HCT116 (cell line): ENCODE measurements around the gene TNFRSF14. TPM values are rescaled to one million over a fixed set of nuclear protein-coding genes. Genes with fewer than 3 reads are reported as not detected.

ENCODE experiments used
- ATAC-seq: fragments of 200-7000 bp; cut with Tn5 transposase; 2 replicates; pipeline ENCODE4 v1.9.1; 2020; ENCODE audit warnings: mild to moderate bottlenecking, moderate library complexity
- BruUV-seq: library from RNA; stranded (reverse); fragments of 400-500 nt; replicated peaks from 2 replicates; lab custom pipeline; 2021; lab: Mats Ljungman, UMichigan
- CTCF ChIA-PET: fragments of 300-600 bp; sonication (Branson Sonifier 250); formaldehyde crosslinking; loops from one replicate; lab custom pipeline; 2021; ENCODE audit warnings: antibody characterized with exemption; lab: Charles Lee
- POLR2A ChIA-PET: fragments of 300-600, 350-600 bp; sonication (Branson Sonifier 250); formaldehyde crosslinking; loops from one replicate; lab custom pipeline; 2021; ENCODE audit warnings: antibody characterized with exemption; lab: Charles Lee
- RAD21 ChIA-PET, 2 experiments: fragments of 300-600 bp; sonication (Branson Sonifier 250); formaldehyde crosslinking; loops; one replicate each; lab custom pipeline; 2023; ENCODE audit warnings: low total read pairs in 2 of 2; ENCODE audit not compliant: uncharacterized antibody in 2 of 2, unreplicated experiment in 2 of 2, low non-redundant PET in 1 of 2; lab: Charles Lee
- DNase-seq: peaks from one replicate; pipeline ENCODE4 v3.0.0-alpha.2; 2010; ENCODE audit warnings: low read depth, low spot score
- H2AFZ ChIP-seq: fragments of 200-600 bp; shearing (Covaris generic), sonication (generic); 2 replicates; pipeline ENCODE4 v1.6.1; 2017; ENCODE audit warnings: low read depth, mixed run types, mixed read lengths, antibody characterized with exemption, low read length; ENCODE audit not compliant: poor library complexity, severe bottlenecking
- H3K27ac ChIP-seq: 2 replicates; pipeline ENCODE4 v1.5.1; 2012; ENCODE audit warnings: low read depth, low read length
- H3K27me3 ChIP-seq: fragments of 200-600 bp; sonication (generic); 2 replicates; pipeline ENCODE4 v1.6.1; 2016; ENCODE audit warnings: mixed run types, low read length, mixed read lengths; ENCODE audit not compliant: insufficient read depth
- H3K36me3 ChIP-seq, 2 experiments: fragments of 200-500 bp in 1 of 2; fragments of 200-600 bp in 1 of 2; sonication (Bioruptor generic) in 1 of 2; sonication (generic) in 1 of 2; 2 replicates each; pipeline versions ENCODE4 v1.5.1 to v1.6.1; 2014 to 2016; ENCODE audit warnings: low read length in 2 of 2, inconsistent platforms in 1 of 2, mixed read lengths in 1 of 2, mixed run types in 1 of 2; ENCODE audit not compliant: insufficient read depth in 2 of 2, control insufficient read depth in 1 of 2
- H3K4me1 ChIP-seq, 2 experiments: fragments of 200-600 bp in 1 of 2; sonication (generic) in 1 of 2; 2 replicates each; pipeline versions ENCODE4 v1.5.1 to v1.6.1; 2012 to 2017; ENCODE audit warnings: low read length in 2 of 2, inconsistent platforms in 1 of 2, mild to moderate bottlenecking in 1 of 2, mixed read lengths in 1 of 2, mixed run types in 1 of 2, moderate library complexity in 1 of 2; ENCODE audit not compliant: insufficient read depth in 2 of 2, control insufficient read depth in 1 of 2
- H3K4me2 ChIP-seq: fragments of 200-600 bp; sonication (generic); 2 replicates; pipeline ENCODE4 v1.6.1; 2017; ENCODE audit warnings: mixed run types, low read length, mixed read lengths
- H3K4me3 ChIP-seq, 2 experiments: fragments of 200-600 bp in 1 of 2; sonication (generic) in 1 of 2; replicated peaks in 1 of 2; 2 replicates each; pipeline ENCODE4 v1.5.1; 2011 to 2016; ENCODE audit warnings: low read length in 2 of 2, control low read depth in 1 of 2, low read depth in 1 of 2, mild to moderate bottlenecking in 1 of 2, mixed read lengths in 1 of 2, mixed run types in 1 of 2
- H3K79me2 ChIP-seq: fragments of 200-600 bp; sonication (generic); 2 replicates; pipeline ENCODE4 v1.6.1; 2017; ENCODE audit warnings: mild to moderate bottlenecking, mixed run types, low read length, moderate library complexity, mixed read lengths; ENCODE audit not compliant: insufficient read depth
- H3K9ac ChIP-seq: fragments of 200-600 bp; sonication (generic); 2 replicates; pipeline ENCODE4 v1.6.1; 2016; ENCODE audit warnings: low read length, mixed read lengths
- H3K9me2 ChIP-seq: fragments of 200-600 bp; sonication (generic), shearing (Covaris generic); 2 replicates; pipeline ENCODE4 v1.6.1; 2017; ENCODE audit warnings: mixed run types, mild to moderate bottlenecking, moderate library complexity; ENCODE audit not compliant: insufficient read depth
- H3K9me3 ChIP-seq, 2 experiments: fragments of 200-500 bp in 1 of 2; fragments of 200-600 bp in 1 of 2; sonication (Bioruptor generic) in 1 of 2; sonication (generic) in 1 of 2; 2 replicates each; pipeline ENCODE4 v1.6.1; 2014 to 2017; ENCODE audit warnings: low read length in 2 of 2, mixed read lengths in 2 of 2, inconsistent platforms in 1 of 2, low read depth in 1 of 2, mild to moderate bottlenecking in 1 of 2, mixed run types in 1 of 2, moderate library complexity in 1 of 2; ENCODE audit not compliant: control insufficient read depth in 1 of 2, insufficient read depth in 1 of 2
- H4K20me1 ChIP-seq: fragments of 200-600 bp; sonication (generic), shearing (Covaris generic); 2 replicates; pipeline ENCODE4 v1.6.1; 2017; ENCODE audit warnings: mixed run types, mild to moderate bottlenecking, moderate library complexity; ENCODE audit not compliant: insufficient read depth
- CBX3 ChIP-seq: IDR thresholded peaks from 2 replicates; pipeline ENCODE4 v1.6.1; 2012; ENCODE audit warnings: low read depth
- EGR1 ChIP-seq: IDR thresholded peaks from 2 replicates; pipeline ENCODE4 v1.6.1; 2012; ENCODE audit warnings: low read depth
- EZH2phosphoT487 ChIP-seq: fragments of 200-600 bp; IDR thresholded peaks from 2 replicates; pipeline ENCODE4 v1.6.1; 2018; ENCODE audit warnings: antibody characterized with exemption, borderline replicate concordance
- FOSL1 ChIP-seq: IDR thresholded peaks from 2 replicates; pipeline ENCODE4 v1.6.1; 2012; ENCODE audit warnings: low read depth
- JUND ChIP-seq: IDR thresholded peaks from 2 replicates; pipeline ENCODE4 v1.6.1; 2012
- POLR2AphosphoS5 ChIP-seq: IDR thresholded peaks from 2 replicates; pipeline ENCODE4 v1.6.1; 2011; ENCODE audit warnings: mild to moderate bottlenecking, low read depth, low read length, moderate library complexity
- RAD21 ChIP-seq: IDR thresholded peaks from 2 replicates; pipeline ENCODE4 v1.6.1; 2012; ENCODE audit warnings: low read depth, mild to moderate bottlenecking
- SIN3A ChIP-seq: IDR thresholded peaks from 2 replicates; pipeline ENCODE4 v1.6.1; 2012; ENCODE audit warnings: low read depth
- TCF7L2 ChIP-seq: IDR thresholded peaks from 2 replicates; pipeline ENCODE4 v1.7.0; 2011; ENCODE audit warnings: borderline replicate concordance, inconsistent platforms; ENCODE audit not compliant: insufficient read depth, insufficient read length; ENCODE audit errors: extremely low read depth
- YY1 ChIP-seq: IDR thresholded peaks from 2 replicates; pipeline ENCODE4 v1.6.1; 2011; ENCODE audit warnings: low read length, low read depth, moderate library complexity, mild to moderate bottlenecking; ENCODE audit not compliant: insufficient replicate concordance; ENCODE audit errors: extremely low read depth
- ZFX ChIP-seq: fragments of 450-650 bp; IDR thresholded peaks from 2 replicates; pipeline ENCODE4 v1.6.1; 2017
- intact Hi-C: fragments of 100-400 bp; cut with micrococcal nuclease; formaldehyde crosslinking; loops from 2 replicates; pipeline ENCODE4 v1.10.0; 2022
- total RNA-seq: library from RNA; stranded (reverse); gene quantifications from one replicate; pipeline ENCODE4 v1.2.1, GENCODE V29; 2021; ENCODE audit not compliant: unreplicated experiment
- TF ChIP-seq, protein P1 (sequence below): IDR thresholded peaks from 2 replicates; pipeline ENCODE4 v1.6.1; 2012
- TF ChIP-seq, protein P2 (sequence below): IDR thresholded peaks from 2 replicates; pipeline ENCODE4 v1.6.1; 2012
- TF ChIP-seq, protein P3 (sequence below), 3 experiments: fragments of 200-600 bp in 1 of 3; sonication (generic) in 1 of 3; IDR thresholded peaks in 2 of 3; conservative IDR thresholded peaks in 1 of 3; 2 replicates each; pipeline ENCODE4 v1.5.1; 2012 to 2017; ENCODE audit warnings: low read depth in 2 of 3, low read length in 2 of 3, antibody characterized with exemption in 1 of 3, borderline replicate concordance in 1 of 3, control low read depth in 1 of 3, mild to moderate bottlenecking in 1 of 3, mixed read lengths in 1 of 3, mixed run types in 1 of 3, moderate library complexity in 1 of 3; ENCODE audit not compliant: insufficient read depth in 1 of 3
- TF ChIP-seq, protein P4 (sequence below): IDR thresholded peaks from 2 replicates; pipeline ENCODE4 v1.6.1; 2012; ENCODE audit warnings: low read depth

TNFRSF14 gene
- total RNA-seq, 1 experiment from 2014 or later, result 0.66 TPM

DNA sequence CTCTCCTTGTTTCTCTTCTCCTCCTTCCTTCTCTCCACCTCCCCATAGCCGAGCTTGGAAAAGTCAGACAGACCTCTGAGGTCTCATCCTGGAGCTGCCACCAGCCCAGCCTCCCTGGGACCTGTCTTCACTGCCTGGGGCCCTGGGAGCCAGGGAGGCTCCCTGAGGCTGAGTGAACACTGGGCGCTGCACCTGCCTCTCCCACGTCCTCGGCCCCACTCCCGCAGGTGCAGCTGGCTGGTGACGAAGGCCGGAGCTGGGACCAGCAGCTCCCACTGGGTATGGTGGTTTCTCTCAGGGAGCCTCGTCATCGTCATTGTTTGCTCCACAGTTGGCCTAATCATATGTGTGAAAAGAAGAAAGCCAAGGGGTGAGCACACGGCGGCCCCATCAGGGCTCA lies 5.3 kb downstream of the TNFRSF14 start:
- CTCF ChIA-PET, result no interaction called here
- intact Hi-C loops, result no loop called here
- RAD21 ChIA-PET, result no interaction called here
- Histone ChIP-seq H3K9me2 (no peaks in the 10 kb centered on the region), H3K36me3 (no peaks in the 10 kb centered on the region), H3K4me1 (no peaks in the 10 kb centered on the region), H3K4me2 (no peak overlapping the region), H2AFZ (no peak overlapping the region), H3K79me2 (no peaks in the 10 kb centered on the region), H3K27me3 (no peaks in the 10 kb centered on the region), H3K4me3 (no peak overlapping the region), H3K27ac (no peak overlapping the region), H3K9me3 (no peaks in the 10 kb centered on the region), H3K9ac (no peak overlapping the region), H4K20me1 (no peaks in the 10 kb centered on the region)
- TF ChIP-seq, protein P1, sequence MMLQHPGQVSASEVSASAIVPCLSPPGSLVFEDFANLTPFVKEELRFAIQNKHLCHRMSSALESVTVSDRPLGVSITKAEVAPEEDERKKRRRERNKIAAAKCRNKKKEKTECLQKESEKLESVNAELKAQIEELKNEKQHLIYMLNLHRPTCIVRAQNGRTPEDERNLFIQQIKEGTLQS, result no peak
- TF ChIP-seq EZH2phosphoT487 (no peak), RAD21 (no peak), EGR1 (no peak), POLR2AphosphoS5 (no peak), JUND (no peak), FOSL1 (no peak), YY1 (no peak), CBX3 (no peak), SIN3A (no peak), TCF7L2 (no peak), ZFX (no peak)
- TF ChIP-seq, protein P2, sequence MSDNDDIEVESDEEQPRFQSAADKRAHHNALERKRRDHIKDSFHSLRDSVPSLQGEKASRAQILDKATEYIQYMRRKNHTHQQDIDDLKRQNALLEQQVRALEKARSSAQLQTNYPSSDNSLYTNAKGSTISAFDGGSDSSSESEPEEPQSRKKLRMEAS, result no peak
- TF ChIP-seq, protein P3, sequence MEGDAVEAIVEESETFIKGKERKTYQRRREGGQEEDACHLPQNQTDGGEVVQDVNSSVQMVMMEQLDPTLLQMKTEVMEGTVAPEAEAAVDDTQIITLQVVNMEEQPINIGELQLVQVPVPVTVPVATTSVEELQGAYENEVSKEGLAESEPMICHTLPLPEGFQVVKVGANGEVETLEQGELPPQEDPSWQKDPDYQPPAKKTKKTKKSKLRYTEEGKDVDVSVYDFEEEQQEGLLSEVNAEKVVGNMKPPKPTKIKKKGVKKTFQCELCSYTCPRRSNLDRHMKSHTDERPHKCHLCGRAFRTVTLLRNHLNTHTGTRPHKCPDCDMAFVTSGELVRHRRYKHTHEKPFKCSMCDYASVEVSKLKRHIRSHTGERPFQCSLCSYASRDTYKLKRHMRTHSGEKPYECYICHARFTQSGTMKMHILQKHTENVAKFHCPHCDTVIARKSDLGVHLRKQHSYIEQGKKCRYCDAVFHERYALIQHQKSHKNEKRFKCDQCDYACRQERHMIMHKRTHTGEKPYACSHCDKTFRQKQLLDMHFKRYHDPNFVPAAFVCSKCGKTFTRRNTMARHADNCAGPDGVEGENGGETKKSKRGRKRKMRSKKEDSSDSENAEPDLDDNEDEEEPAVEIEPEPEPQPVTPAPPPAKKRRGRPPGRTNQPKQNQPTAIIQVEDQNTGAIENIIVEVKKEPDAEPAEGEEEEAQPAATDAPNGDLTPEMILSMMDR (IDR thresholded peaks at IDR 0.05 in 2 of 3, conservative IDR thresholded peaks at IDR 0.05 in 1 of 3; ENCODE audit: borderline replicate concordance in 1 of 3, insufficient read depth in 1 of 3, low read depth in 2 of 3, low read length in 2 of 3), result no peak
- TF ChIP-seq, protein P4, sequence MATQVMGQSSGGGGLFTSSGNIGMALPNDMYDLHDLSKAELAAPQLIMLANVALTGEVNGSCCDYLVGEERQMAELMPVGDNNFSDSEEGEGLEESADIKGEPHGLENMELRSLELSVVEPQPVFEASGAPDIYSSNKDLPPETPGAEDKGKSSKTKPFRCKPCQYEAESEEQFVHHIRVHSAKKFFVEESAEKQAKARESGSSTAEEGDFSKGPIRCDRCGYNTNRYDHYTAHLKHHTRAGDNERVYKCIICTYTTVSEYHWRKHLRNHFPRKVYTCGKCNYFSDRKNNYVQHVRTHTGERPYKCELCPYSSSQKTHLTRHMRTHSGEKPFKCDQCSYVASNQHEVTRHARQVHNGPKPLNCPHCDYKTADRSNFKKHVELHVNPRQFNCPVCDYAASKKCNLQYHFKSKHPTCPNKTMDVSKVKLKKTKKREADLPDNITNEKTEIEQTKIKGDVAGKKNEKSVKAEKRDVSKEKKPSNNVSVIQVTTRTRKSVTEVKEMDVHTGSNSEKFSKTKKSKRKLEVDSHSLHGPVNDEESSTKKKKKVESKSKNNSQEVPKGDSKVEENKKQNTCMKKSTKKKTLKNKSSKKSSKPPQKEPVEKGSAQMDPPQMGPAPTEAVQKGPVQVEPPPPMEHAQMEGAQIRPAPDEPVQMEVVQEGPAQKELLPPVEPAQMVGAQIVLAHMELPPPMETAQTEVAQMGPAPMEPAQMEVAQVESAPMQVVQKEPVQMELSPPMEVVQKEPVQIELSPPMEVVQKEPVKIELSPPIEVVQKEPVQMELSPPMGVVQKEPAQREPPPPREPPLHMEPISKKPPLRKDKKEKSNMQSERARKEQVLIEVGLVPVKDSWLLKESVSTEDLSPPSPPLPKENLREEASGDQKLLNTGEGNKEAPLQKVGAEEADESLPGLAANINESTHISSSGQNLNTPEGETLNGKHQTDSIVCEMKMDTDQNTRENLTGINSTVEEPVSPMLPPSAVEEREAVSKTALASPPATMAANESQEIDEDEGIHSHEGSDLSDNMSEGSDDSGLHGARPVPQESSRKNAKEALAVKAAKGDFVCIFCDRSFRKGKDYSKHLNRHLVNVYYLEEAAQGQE, result no peak
- no peak for DNase-seq
- BruUV-seq, result no TSS peak
- POLR2A ChIA-PET, result no interaction called here
- ATAC-seq, result no peak
